Stomach (tissue), 4 donors: Measurements from ENCODE around the gene MRPS14.

Experiments
- CTCF ChIP-seq, 7 experiments: fragments of 450-650 bp in 4 of 7; fragments of 200-600 bp in 3 of 7; sonication (generic) in 3 of 7; IDR thresholded peaks; one replicate each; pipeline ENCODE4 v1.5.1; 2016 to 2019; ENCODE audit warnings: antibody characterized with exemption in 7 of 7, control low read depth in 2 of 7, mild to moderate bottlenecking in 1 of 7
- EP300 ChIP-seq: sonication (generic); formaldehyde crosslinking; IDR thresholded peaks from one replicate; pipeline ENCODE4 v1.6.1; 2017; ENCODE audit warnings: antibody characterized with exemption

GRCh38 chr1:174966008-174966572, 57.1 kb downstream of the MRPS14 start:
- TF ChIP-seq CTCF (IDR thresholded peaks at IDR 0.05): no peak
- TF ChIP-seq EP300: no peak
